ENCODE data around the gene NLRX1. TPM values are rescaled to one million over a fixed set of nuclear protein-coding genes. Genes with fewer than 3 reads are reported as not detected.
"Not testable (repeated sequence)": the region's sequence is repeated elsewhere in the genome, so short reads cannot be mapped to it uniquely, and the experiment has no call there.

The NLRX1 gene
- total RNA-seq, 4 donors from 2014 or later = 7.9 to 26.0 (median 14.7) TPM

DNA sequence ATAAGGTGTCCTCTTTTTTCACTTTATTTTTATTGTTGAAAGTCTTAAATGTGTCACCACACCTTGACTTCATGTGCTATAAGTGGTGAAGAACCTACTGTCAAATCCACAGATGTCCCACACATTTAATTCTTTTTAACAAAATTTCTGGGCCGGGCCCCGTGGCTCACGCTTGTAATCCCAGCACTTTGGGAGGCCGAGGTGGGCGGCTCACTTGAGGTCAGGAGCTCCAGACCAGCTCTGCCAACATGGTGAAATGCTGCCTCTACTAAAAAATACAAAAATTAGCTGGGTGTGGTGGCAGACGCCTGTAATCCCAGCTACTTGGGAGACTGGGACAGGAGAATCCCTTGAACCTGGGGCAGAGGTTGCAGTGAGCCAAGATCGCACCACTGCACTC is 40.7 kb downstream of the NLRX1 start:
- DNase-seq (ENCODE audit: low spot score) = no peak
- TF ChIP-seq, protein P1, sequence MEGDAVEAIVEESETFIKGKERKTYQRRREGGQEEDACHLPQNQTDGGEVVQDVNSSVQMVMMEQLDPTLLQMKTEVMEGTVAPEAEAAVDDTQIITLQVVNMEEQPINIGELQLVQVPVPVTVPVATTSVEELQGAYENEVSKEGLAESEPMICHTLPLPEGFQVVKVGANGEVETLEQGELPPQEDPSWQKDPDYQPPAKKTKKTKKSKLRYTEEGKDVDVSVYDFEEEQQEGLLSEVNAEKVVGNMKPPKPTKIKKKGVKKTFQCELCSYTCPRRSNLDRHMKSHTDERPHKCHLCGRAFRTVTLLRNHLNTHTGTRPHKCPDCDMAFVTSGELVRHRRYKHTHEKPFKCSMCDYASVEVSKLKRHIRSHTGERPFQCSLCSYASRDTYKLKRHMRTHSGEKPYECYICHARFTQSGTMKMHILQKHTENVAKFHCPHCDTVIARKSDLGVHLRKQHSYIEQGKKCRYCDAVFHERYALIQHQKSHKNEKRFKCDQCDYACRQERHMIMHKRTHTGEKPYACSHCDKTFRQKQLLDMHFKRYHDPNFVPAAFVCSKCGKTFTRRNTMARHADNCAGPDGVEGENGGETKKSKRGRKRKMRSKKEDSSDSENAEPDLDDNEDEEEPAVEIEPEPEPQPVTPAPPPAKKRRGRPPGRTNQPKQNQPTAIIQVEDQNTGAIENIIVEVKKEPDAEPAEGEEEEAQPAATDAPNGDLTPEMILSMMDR (IDR thresholded peaks at IDR 0.05) = no peak
- no peak for ATAC-seq (ENCODE audit: low FRiP score)

DNA sequence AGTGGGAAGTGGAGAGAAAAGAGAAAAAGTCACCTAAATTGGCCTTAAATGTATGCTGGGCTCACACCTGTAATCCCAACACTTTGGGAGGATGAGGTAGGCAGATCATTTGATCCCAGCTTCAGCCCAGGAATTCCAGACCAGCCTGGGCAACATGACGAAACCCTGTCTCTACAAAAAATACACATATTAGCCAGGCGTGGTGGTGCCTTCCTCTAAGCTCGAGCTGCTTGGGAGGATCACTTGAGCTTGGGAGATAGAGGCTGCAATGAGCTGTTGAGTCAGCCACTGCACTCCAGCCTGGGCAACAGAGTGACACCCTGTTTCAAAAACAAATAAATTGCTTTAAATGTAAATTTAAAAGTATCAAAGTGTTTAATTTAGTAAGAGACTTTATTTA is 41.5 kb downstream of the NLRX1 start:
- DNase-seq (ENCODE audit: low spot score) = no peak

DNA sequence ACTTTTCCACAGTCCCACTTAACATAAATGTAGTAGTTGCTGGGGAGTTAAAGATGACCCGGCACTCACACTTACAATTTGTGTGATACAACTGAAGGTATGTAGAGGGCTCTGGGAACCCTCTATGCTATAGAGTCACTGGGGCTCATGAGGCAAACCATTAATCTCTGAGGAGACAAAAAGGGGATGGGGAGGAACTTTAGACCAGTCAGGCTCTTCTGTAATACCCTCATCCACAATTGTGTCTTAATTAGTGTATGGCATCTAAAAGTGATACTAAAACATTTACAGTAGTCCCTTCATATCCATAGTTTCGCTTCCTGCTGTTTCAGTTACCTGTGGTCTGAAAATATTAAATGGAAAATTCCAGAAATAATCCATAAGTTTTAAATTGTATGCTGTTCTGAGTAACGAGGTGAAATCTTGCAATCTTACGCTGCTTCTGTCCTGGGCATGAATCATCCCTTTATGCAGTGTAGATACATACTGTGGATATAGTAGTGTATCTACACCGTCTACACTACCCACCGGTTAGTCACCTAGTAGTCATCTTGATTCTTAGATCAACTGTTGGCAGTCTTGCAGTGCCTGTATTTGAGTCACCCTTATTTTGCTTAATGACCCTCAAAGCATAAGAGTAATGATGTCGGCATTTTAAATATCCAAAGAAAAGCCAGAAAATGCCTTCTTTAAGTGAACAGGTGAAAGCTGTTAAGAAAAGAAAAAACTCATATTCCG is 49.8 kb downstream of the NLRX1 start:
- DNase-seq (ENCODE audit: low spot score) = no peak
- TF ChIP-seq, protein P1 (IDR thresholded peaks at IDR 0.05) = no peak
- peak; percentile 77 for ATAC-seq (ENCODE audit: low FRiP score)

More for the DNA sequence above, 41.5 kb downstream of the NLRX1 start:
- TF ChIP-seq, protein P1 (IDR thresholded peaks at IDR 0.05) = no peak
- ATAC-seq (ENCODE audit: low FRiP score) = no peak

- TF ChIP-seq, protein P1 (IDR thresholded peaks at IDR 0.05) = no peak
- ATAC-seq (ENCODE audit: low FRiP score) = no peak
- no peak for DNase-seq (ENCODE audit: low spot score)
These were observed 53.8 kb downstream of the NLRX1 start for GRCh38 chr11:119222308-119222707.

DNA sequence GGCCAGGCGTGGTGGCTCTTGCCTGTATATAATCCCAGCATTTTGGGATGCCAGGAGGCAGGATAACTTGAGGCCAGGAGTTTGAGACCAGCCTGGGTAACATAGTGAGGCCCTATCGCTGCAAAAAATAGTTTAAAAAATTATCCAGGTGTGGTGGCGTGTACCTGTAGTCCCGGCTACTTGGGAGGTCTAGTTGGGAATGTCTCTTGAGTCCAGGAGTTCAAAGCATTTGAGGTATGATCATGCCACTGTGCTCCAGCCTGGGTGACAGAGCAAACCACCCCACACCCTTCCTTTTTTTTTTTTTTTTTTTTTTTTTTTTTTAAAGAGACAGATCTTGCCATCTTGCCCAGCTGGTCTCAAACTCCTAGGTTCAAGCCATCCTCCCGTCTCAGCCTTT is 54.4 kb downstream of the NLRX1 start:
- no peak for DNase-seq (ENCODE audit: low spot score)
- no peak for ATAC-seq (ENCODE audit: low FRiP score)
- TF ChIP-seq, protein P1 (IDR thresholded peaks at IDR 0.05) = no peak

GRCh38 chr11:119223856-119224255 is 55.3 kb downstream of the NLRX1 start:
- ATAC-seq (ENCODE audit: low FRiP score) (no peak), DNase-seq (ENCODE audit: low spot score) (no peak)
- TF ChIP-seq, protein P1 (IDR thresholded peaks at IDR 0.05) = no peak

DNA sequence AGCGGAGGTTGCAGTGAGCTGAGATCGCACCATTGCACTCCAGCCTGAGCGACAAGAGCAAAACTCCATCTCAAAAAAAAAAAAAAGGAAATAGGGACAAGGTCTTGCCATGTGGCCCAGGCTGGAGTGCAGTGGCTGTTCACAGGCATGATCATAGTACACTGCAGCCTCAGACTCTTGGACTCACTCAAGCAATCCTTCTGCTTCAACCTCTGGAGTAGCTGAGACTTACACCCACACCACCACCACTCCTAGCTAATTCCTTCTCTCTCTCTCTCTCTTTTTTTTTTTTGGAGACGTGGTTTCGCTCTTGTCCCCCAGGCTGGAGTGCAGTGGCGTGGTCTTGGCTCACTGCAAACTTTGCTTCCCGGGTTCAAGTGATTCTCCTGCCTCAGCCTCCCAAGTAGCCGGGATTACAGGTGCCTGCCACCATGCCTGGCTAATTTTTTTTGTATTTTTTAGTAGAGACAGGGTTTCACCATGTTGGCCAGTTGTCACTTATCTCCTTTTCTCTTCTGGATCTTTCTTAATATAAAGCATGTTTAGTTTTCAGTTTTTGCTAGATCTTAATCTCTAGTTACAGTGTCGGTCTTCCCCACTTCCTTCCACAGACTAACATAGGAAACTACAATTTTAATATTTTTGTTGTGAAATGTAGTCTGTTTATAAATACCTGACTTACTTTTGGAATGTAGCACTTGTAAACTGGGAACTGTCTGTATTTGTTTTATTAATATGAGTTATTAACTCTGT is 60.2 kb downstream of the NLRX1 start:
- DNase-seq (ENCODE audit: low spot score); ATAC-seq (ENCODE audit: low FRiP score): not testable (repeated sequence)
